ENCODE data around the gene APOA4. TPM values are rescaled to one million over a fixed set of nuclear protein-coding genes. Genes with fewer than 3 reads are reported as not detected.

APOA4 gene
- total RNA-seq, 4 donors from 2014 or later, result not detected

- TF ChIP-seq CTCF (IDR thresholded peaks at IDR 0.05), result no peak
- no peak for TF ChIP-seq POLR2A (IDR thresholded peaks at IDR 0.05)
- TF ChIP-seq EP300 (IDR thresholded peaks at IDR 0.05), result no peak
- WGBS, 2 donors, result 91 to 96% methylated on average over 11 of the region's 11 CpGs
- Histone ChIP-seq H3K9me3 (no peaks in the 10 kb centered on the region), H3K36me3 (peaks cover 0 to 99% (median 14%) of the 10 kb centered on the region in 3 donors), H3K27ac (no peak overlapping the region), H3K27me3 (no peaks in the 10 kb centered on the region), H3K4me1 (peaks cover 0 to 4% (median 0%) of the 10 kb centered on the region in 4 donors), H3K4me3 (no peak overlapping the region)
- no peak for DNase-seq (ENCODE audit: low spot score in 2 of 2)
Observed at GRCh38 chr11:116867619-116868018, 44.5 kb upstream of the APOA4 start.

- H3K36me3 ChIP-seq, result peaks cover 0 to 99% (median 21%) of the 10 kb centered on the region in 3 donors
- no peak for DNase-seq (ENCODE audit: low spot score in 2 of 2)
- TF ChIP-seq POLR2A (IDR thresholded peaks at IDR 0.05) (no peak), EP300 (IDR thresholded peaks at IDR 0.05) (no peak), CTCF (IDR thresholded peaks at IDR 0.05) (no peak)
- H3K27me3 ChIP-seq, result no peaks in the 10 kb centered on the region
- H3K4me1 ChIP-seq, result peaks cover 0 to 4% (median 0%) of the 10 kb centered on the region in 4 donors
- H3K9me3 ChIP-seq, result no peaks in the 10 kb centered on the region
- no peak overlapping the region for H3K4me3 ChIP-seq
- WGBS, 2 donors, result 87 to 91% methylated on average over 6 of the region's 6 CpGs
- no peak overlapping the region for H3K27ac ChIP-seq
Observed at GRCh38 chr11:116866804-116867455, 43.8 kb upstream of the APOA4 start.

GRCh38 chr11:116865696-116866095 is 42.6 kb upstream of the APOA4 start:
- 41 to 62% methylated on average over 1 of the region's 1 CpG for WGBS, 2 donors
- no peaks in the 10 kb centered on the region for H3K9me3 ChIP-seq
- H3K36me3 ChIP-seq, result peaks cover 0 to 99% (median 21%) of the 10 kb centered on the region in 3 donors
- TF ChIP-seq POLR2A (IDR thresholded peaks at IDR 0.05) (no peak), CTCF (IDR thresholded peaks at IDR 0.05) (no peak), EP300 (IDR thresholded peaks at IDR 0.05) (no peak)
- DNase-seq (ENCODE audit: low spot score in 2 of 2), result no peak
- no peaks in the 10 kb centered on the region for H3K4me1 ChIP-seq
- no peak overlapping the region for H3K4me3 ChIP-seq
- no peak overlapping the region for H3K27ac ChIP-seq
- H3K27me3 ChIP-seq, result no peaks in the 10 kb centered on the region

GRCh38 chr11:116864531-116864930 is 41.4 kb upstream of the APOA4 start:
- TF ChIP-seq CTCF (IDR thresholded peaks at IDR 0.05) (no peak), EP300 (IDR thresholded peaks at IDR 0.05) (no peak), POLR2A (IDR thresholded peaks at IDR 0.05) (no peak)
- 90 to 94% methylated on average over 5 of the region's 5 CpGs for WGBS, 2 donors
- H3K4me1 ChIP-seq, result no peaks in the 10 kb centered on the region
- H3K27me3 ChIP-seq, result no peaks in the 10 kb centered on the region
- no peaks in the 10 kb centered on the region for H3K9me3 ChIP-seq
- no peak overlapping the region for H3K4me3 ChIP-seq
- no peak overlapping the region for H3K27ac ChIP-seq
- no peak for DNase-seq (ENCODE audit: low spot score in 2 of 2)
- peaks cover 0 to 99% (median 20%) of the 10 kb centered on the region in 3 donors for H3K36me3 ChIP-seq

- 89 to 96% methylated on average over 3 of the region's 3 CpGs for WGBS, 2 donors
- Histone ChIP-seq H3K36me3 (peaks cover 0 to 99% (median 18%) of the 10 kb centered on the region in 3 donors), H3K9me3 (no peaks in the 10 kb centered on the region), H3K27me3 (no peaks in the 10 kb centered on the region), H3K27ac (no peak overlapping the region), H3K4me3 (no peak overlapping the region), H3K4me1 (no peaks in the 10 kb centered on the region)
- TF ChIP-seq CTCF (IDR thresholded peaks at IDR 0.05), result no peak
- TF ChIP-seq EP300 (IDR thresholded peaks at IDR 0.05), result no peak
- TF ChIP-seq POLR2A (IDR thresholded peaks at IDR 0.05), result no peak
- DNase-seq (ENCODE audit: low spot score in 2 of 2), result no peak
Observed at GRCh38 chr11:116862951-116863350, 39.8 kb upstream of the APOA4 start.

All from tibial nerve (tissue), 4 donors.